OCI-M1 (cell line): ENCODE measurements around the gene SSBP4.
A peak's percentile ranks its signal among the peaks of the same experiment; 100 is the strongest.

Experiments
- DNase-seq: peaks from one replicate; lab custom pipeline; 2025; lab: John Stamatoyannopoulos, UW

Gene SSBP4

GRCh38 chr19:18421371-18421959, 2.3 kb downstream of the SSBP4 start:
- no peak for DNase-seq

DNA sequence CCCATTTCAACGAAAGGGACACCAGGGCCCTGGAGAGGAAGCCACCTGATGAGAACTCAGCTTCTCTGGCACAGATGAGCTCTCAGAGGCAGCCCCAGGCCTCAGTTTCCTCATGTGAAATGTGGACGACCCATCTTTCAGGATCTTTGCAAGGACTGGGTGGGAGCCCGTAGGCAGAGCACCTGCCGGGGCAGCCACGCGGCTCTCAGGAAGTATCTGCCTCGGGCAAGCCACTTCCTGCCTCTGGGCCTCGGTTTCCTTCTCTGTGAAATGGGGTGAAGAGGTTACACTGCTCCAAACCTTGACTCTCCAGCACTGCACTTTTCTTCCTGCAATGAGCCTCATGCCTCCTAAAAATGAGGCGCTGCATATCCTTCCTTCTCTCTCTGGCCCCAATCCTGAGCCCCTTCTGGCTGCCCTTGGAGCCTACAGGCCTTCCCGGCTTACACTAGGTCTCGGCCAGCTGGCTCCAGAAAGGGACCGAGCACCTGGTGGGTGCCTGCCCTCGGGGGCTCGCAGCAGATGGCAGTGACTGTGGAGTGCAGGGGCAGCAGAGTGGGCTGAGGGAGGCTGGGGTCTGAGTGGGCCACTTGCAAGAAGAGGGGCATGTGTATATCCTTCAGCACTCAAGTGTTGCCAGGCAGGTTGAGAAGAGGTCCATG, 3.5 kb downstream of the SSBP4 start:
- no peak for DNase-seq

DNA sequence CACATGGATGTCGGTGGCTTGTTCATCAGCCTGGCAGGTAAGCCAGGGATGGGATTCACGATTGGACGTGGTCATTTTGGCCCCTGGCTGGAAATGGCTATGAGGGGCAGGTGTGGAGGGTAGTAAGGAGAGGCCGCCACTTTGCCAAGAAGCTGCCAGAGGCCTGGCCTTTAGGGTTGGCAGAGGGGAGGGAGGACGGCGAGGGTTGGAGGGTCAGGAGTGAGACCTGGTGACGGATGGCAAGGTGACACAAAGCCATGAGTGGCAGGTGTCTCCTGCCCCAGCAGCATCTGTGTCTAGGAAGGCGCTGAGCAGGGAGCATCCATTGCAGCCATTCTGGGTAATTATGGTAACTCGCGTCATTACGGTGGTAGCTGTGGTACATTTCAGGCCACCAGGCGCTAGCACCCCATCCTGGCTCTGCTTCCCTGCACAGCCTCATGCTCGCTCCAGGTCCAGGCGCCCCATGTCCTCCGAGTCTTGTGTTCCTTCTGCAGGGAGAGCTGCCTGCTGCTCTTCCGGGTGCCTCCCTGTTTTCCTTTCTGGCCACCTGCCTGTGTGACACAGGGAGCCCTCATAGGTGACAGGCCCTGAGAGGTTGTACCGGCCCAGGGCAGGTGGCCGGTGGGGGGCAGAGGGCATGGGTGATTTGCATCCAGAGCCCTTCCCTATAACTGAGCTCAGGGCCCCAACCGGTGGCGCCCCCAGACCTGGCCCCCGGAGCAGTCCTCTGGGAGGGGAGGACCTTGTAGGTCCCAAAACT, 4.2 kb downstream of the SSBP4 start:
- DNase-seq, result no peak

GRCh38 chr19:18424122-18424889, 5.1 kb downstream of the SSBP4 start:
- no peak for DNase-seq

DNA sequence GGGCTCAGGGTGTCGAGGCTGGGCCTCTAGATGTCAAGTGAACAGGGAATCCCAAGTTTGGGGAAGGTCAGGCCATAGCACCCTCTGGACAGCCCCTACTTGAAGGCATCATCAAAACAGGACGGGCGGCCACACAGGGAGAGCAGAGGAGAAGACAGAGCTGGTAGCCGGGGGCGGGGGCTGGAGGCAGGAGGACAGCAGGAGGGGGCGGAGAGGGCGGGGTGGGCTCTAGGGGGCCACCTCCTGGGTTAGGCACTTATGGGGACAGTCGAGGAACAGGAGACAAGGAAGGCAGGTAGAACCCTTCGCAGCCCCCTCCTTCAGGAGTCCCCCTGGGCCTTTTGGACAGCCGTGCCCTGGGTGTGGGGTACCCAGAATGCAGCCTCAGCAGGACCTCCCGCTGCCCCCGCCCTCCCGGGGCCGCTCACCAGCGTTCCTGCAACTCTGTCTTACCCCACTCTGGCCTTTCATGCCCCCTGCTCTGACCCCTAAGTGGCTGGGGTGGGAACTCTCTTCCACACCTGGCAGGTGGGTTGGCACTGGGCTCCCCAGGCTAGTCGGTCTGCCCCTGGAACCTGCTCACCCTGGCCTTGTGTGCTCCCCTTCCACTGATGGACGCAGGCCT, 5.8 kb downstream of the SSBP4 start:
- no peak for DNase-seq

DNA sequence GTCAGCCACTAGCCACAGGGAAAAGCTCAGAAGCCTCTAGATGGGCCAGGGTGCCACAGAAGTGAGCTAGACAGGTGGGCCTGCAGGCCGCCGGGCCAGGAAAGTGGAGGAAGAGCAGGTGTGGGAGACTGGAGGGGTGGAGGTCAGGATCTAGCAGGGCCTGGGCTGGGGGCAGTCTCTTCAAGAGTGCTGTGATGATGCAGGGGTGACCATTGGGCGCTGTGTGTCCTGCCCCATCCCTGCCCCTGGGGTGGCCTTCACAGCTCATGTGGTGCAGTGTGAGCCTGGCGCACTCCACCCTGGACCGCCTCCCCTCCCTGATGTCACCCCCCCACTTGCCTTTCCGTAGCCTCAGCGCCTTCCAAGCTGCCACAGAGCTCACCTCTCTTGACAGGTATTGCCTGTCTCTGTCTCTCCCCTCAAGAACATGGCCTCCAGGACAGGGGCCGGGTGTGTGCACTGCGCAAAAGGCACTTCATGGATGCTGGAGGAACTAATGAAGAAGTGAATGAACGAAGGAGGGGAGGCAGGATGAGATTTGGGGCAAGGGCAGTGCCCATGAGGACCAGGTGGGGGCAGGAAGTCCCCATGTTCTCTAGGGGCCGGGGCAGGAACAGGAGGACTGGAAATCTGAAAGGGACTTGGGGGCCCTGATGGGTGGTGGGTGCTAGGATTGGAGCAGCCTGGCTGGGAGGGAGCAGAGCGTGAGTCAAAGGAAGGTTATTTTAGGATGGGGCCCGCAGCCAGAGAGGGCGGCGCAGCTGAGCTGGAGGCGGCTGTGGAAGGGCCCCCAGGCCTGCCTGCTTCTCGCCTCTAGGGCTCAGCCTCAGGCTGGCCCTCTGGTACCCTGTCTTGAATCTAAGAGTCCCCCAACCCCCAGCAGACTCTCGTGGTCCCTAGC, 6.6 kb downstream of the SSBP4 start:
- DNase-seq, result no peak

- no peak for DNase-seq
Observed at GRCh38 chr19:18426416-18426767, 7.2 kb downstream of the SSBP4 start.

DNA sequence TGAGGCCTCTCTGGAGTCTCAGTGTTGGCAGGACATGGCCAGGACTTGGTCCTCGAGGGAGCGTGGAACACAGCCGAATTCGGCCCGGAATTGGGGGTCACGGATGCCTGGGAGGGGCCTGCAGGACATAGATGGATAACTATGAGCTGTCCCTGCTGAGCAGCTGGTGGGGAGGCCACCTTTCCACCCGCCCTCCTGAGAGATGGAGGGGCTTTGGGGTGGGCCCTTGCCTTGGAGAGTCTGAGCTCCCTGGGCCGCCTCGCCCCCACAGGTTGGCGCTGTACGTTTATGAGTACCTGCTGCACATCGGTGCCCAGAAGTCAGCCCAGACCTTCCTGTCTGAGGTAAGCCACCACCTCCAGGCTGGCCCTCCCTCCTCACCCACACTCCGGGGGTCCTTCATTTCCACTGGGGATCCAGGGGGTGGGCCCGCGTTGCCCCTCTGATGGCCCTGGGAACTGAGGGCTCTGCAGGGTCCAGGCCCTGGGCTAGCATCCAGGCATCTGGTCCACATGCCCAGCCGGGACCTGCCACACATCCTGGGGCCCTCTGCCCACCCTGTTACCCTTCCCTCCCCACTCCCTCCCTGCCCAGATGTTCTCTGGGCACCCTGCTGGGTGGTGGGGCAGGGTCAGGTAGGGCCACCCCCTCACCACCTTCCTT, 8.0 kb downstream of the SSBP4 start:
- no peak for DNase-seq

GRCh38 chr19:18427743-18428113, 8.5 kb downstream of the SSBP4 start:
- DNase-seq, result no peak

DNA sequence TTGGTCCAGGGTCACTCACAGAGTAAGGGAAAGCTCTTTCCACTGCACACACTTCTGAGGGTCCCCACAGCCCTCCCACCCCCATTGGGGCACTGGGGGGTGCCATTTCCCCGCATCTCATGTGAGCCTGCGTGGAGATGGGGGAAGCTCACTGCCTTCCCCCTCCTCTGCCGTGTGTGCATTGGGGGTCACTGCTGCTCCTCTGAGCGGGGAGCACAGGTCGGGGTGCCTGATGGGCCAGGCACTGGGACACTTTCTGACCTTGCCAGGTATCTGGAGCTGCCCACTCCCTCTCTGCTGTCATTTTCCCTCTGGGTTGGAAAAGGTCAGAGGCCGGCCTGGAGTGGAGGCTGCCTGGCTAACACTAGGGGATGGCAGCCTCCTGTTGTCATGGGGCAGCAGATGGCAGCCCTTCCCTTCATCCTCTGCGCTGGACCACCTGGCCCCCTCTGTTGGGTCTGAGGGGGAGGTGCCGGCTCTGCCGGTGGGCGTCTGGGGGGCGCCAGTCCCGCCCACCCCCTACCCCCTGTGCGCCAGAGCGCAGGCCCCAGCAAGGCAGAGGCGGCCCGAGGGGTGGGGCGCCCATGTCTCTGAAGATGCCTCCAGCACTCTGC, 9.1 kb downstream of the SSBP4 start:
- DNase-seq, result no peak

- DNase-seq, result peak; percentile 81
Observed at GRCh38 chr19:18428787-18429674, 9.8 kb downstream of the SSBP4 start.

GRCh38 chr19:18429717-18430416, 10.7 kb downstream of the SSBP4 start:
- DNase-seq, result no peak

GRCh38 chr19:18430417-18431144, 11.4 kb downstream of the SSBP4 start:
- DNase-seq, result no peak

DNA sequence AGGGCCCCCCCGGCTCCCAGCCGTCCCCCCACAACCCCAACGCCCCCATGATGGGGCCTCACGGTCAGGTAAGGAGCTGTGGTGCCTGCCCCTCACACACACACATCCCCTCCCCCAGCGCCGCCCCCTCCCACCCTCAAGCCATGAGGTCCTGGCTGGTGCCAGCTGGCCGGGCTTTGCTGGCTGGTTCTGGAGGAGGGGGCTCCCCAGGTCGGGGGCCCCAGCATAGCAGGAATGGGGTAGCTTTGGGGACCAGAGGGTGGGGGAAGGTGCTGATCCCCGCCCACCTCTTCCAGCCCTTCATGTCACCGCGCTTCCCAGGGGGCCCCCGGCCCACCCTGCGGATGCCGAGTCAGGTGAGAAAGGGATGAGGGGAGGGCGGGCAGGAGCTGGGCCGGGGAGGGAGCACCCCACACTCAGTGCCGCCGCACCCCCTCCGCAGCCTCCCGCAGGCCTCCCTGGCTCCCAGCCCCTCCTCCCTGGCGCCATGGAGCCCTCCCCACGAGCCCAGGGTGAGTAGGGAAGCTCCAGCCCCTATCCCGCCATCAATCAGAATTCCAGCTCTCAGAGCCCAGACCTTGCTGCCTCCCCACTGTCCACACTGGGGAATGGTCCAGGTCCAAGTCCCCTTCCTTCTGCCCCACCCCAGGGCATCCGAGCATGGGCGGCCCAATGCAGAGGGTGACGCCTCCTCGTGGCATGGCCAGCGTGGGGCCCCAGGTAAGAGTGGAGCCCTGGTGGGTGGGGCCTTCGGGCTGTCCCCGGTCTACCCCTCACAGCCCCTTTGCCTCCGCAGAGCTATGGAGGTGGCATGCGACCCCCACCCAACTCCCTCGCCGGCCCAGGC, 12.4 kb downstream of the SSBP4 start:
- no peak for DNase-seq

- DNase-seq, result no peak
Observed at GRCh38 chr19:18432275-18433014, 13.2 kb downstream of the SSBP4 start.

DNA sequence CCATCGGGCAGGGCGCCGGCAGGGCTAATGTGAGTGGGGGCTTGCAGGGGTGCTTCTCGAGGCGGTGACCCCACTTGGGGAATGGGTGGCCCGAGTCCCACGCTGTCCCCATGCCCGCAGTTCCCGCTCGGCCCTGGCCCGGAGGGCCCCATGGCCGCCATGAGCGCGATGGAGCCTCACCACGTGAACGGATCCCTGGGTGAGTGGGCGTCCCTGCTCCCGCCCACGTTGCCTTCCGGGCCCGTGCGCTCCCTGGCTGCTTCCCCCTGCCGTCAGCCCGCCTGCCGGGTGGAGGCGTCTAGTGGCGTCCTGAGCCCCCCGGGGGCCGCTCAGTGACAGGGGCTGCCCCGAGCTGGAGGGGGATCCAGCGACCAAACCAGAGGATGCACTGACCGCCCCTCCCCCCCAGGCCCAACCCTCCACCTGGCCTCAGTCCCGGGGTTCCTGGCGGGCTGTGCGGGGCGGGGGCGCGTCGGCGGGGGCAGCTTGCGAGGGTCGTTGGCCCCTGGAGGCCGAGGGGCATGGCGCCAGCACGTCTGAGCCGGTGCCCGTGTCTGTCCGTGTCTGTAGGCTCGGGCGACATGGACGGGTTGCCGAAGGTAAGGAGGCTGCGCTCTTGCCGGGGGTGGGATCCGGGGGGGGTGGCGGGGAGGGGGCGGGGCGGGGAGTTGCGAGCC, 14.0 kb downstream of the SSBP4 start:
- no peak for DNase-seq
